Lung (tissue), 12 donors: ENCODE results near the gene NEU4. TPM values are rescaled to one million over a fixed set of nuclear protein-coding genes. Genes with fewer than 3 reads are reported as not detected.
"Not testable (repeated sequence)": the region's sequence is repeated elsewhere in the genome, so short reads cannot be mapped to it uniquely, and the experiment has no call there.

Experiments
- ATAC-seq: fragments of 200-7000 bp; cut with Tn5 transposase; one replicate; pipeline ENCODE4 v1.9.1; 2020; ENCODE audit warnings: moderate number of reproducible peaks; ENCODE audit not compliant: insufficient read depth, low FRiP score
- DNase-seq, 3 donors: peaks; one replicate each; pipeline ENCODE4 v3.0.0-alpha.2; 2013 to 2017
- H3K27ac ChIP-seq, 2 donors: one replicate each; pipeline ENCODE4 v1.5.1; 2013; ENCODE audit warnings: mild to moderate bottlenecking in 2 of 2, moderate library complexity in 2 of 2, control low read depth in 1 of 2, inconsistent platforms in 1 of 2, low read depth in 1 of 2, low read length in 1 of 2
- H3K27me3 ChIP-seq, 3 donors: one replicate each; pipeline ENCODE4 v1.5.1; 2013; ENCODE audit warnings: low read length in 2 of 3; ENCODE audit not compliant: control insufficient read depth in 3 of 3, insufficient read depth in 3 of 3
- H3K36me3 ChIP-seq, 4 donors: one replicate each; pipeline ENCODE4 v1.5.1; 2013; ENCODE audit warnings: low read length in 4 of 4, mild to moderate bottlenecking in 1 of 4, moderate library complexity in 1 of 4; ENCODE audit not compliant: control insufficient read depth in 4 of 4, insufficient read depth in 4 of 4
- H3K4me1 ChIP-seq, 5 donors: one replicate each; pipeline ENCODE4 v1.5.1; 2013; ENCODE audit warnings: low read length in 5 of 5, mild to moderate bottlenecking in 2 of 5, moderate library complexity in 1 of 5; ENCODE audit not compliant: control insufficient read depth in 5 of 5, insufficient read depth in 5 of 5
- H3K4me3 ChIP-seq: one replicate; pipeline ENCODE4 v1.5.1; 2013; ENCODE audit warnings: mild to moderate bottlenecking, control low read depth, moderate library complexity
- H3K9ac ChIP-seq, 2 donors: one replicate each; pipeline ENCODE4 v1.5.1; 2013; ENCODE audit warnings: low read length in 2 of 2, control low read depth in 1 of 2; ENCODE audit not compliant: insufficient read depth in 1 of 2
- H3K9me3 ChIP-seq, 4 donors: one replicate each; pipeline ENCODE4 v1.5.1; 2013; ENCODE audit warnings: low read length in 3 of 4, mild to moderate bottlenecking in 1 of 4, moderate library complexity in 1 of 4; ENCODE audit not compliant: control insufficient read depth in 4 of 4, insufficient read depth in 3 of 4
- CTCF ChIP-seq: IDR thresholded peaks from 2 replicates; pipeline ENCODE4 v1.5.1; 2012; ENCODE audit warnings: mild to moderate bottlenecking; ENCODE audit errors: control extremely low read depth, extremely low read depth
- WGBS, 2 donors: extraction: QIAGEN DNeasy Blood & Tissue Kit; methylation state at CpG; one replicate each; pipeline ENCODE4 v1.1.7; 2013; 5-methylcytosine and 5-hydroxymethylcytosine counted together
- polyA plus RNA-seq, 2 donors: library from polyadenylated mRNA; stranded (reverse); fragments of 200-250 nt; gene quantifications; one replicate each; pipeline ENCODE4 v1.2.1, GENCODE V29; 2013
- total RNA-seq, 2 donors: library from RNA; depleted of rRNA in 1 of 2; stranded (reverse); fragments of >200 nt in 1 of 2; gene quantifications; one replicate each; pipeline ENCODE4 v1.2.1, GENCODE V29; 2014 to 2021
- donor health status: control.
- donor health status: control.
- donor health status: Bipolar disorder and iron deficiency.
- donor health status: healthy.
- donor health status: DM: yes; HTN: yes; CAD: no.

NEU4 gene
- total and polyA plus RNA-seq, 4 donors = 0.26 to 0.59 (median 0.35) TPM

GRCh38 chr2:241818943-241819270, 9.9 kb downstream of the NEU4 start:
- Histone ChIP-seq H3K36me3 (no peaks in the 10 kb centered on the region), H3K4me1 (peaks cover 0 to 8% (median 0%) of the 10 kb centered on the region in 5 donors), H3K9ac (no peak overlapping the region), H3K4me3 (no peak overlapping the region), H3K27me3 (no peaks in the 10 kb centered on the region), H3K9me3 (peaks cover 0 to 6% (median 0%) of the 10 kb centered on the region in 4 donors), H3K27ac (no peak overlapping the region)
- DNase-seq (no peak), ATAC-seq (no peak)
- TF ChIP-seq CTCF = no peak
- WGBS, 2 donors = 72 to 73% methylated on average over 10 of the region's 10 CpGs

GRCh38 chr2:241819947-241820624, 11.1 kb downstream of the NEU4 start:
- H3K4me3 ChIP-seq = not testable (repeated sequence)

GRCh38 chr2:241820625-241821384, 11.8 kb downstream of the NEU4 start:
- no peak overlapping the region for H3K27ac ChIP-seq
- peaks cover 0 to 10% (median 0%) of the 10 kb centered on the region in 4 donors for H3K9me3 ChIP-seq
- no peak for ATAC-seq
- H3K4me1 ChIP-seq = peaks cover 0 to 8% (median 0%) of the 10 kb centered on the region in 5 donors
- no peak for TF ChIP-seq CTCF
- H3K4me3 ChIP-seq = no peak overlapping the region
- H3K36me3 ChIP-seq = no peaks in the 10 kb centered on the region
- 87 to 93% methylated on average over 31 of the region's 31 CpGs for WGBS, 2 donors
- no peaks in the 10 kb centered on the region for H3K27me3 ChIP-seq
- no peak overlapping the region for H3K9ac ChIP-seq
- DNase-seq = no peak

More at GRCh38 chr2:241819947-241820624, 11.1 kb downstream of the NEU4 start:
- not testable (repeated sequence) for ATAC-seq, H3K27ac ChIP-seq, H3K27me3 ChIP-seq, H3K4me1 ChIP-seq, H3K9ac ChIP-seq, H3K9me3 ChIP-seq, H3K36me3 ChIP-seq, DNase-seq
- WGBS, 2 donors = 86 to 89% methylated on average over 27 of the region's 27 CpGs

- Histone ChIP-seq H3K9me3 (peaks cover 0 to 7% (median under 1%) of the 10 kb centered on the region in 4 donors), H3K4me1 (peaks cover 0 to 8% (median 0%) of the 10 kb centered on the region in 5 donors), H3K4me3 (no peak overlapping the region), H3K27ac (no peak overlapping the region), H3K27me3 (no peaks in the 10 kb centered on the region), H3K36me3 (no peaks in the 10 kb centered on the region), H3K9ac (no peak overlapping the region)
- WGBS, 2 donors = 49 to 59% methylated on average over 28 of the region's 28 CpGs
- no peak for TF ChIP-seq CTCF
- no peak for ATAC-seq
- no peak for DNase-seq
These were observed 12.7 kb downstream of the NEU4 start for GRCh38 chr2:241821460-241822263.
